Stimulated activated CD8-positive, alpha-beta memory T cell treated with anti-CD3 and anti-CD28 coated beads, Interleukin-4, amount 100 ng/mL, for 24 hours (primary cell): Measurements from ENCODE around the gene PAX9.

ENCODE experiments used
- DNase-seq: peaks from one replicate; pipeline ENCODE4 v3.0.0-alpha.2; 2020; ENCODE audit warnings: low read depth

The PAX9 gene

GRCh38 chr14:36661506-36662257, at the start of gene PAX9:
Gene PAX9, plus strand, starts transcription at chr14:36661860. Its CDS starts 230 bp downstream, at chr14:36662090.
- DNase-seq = no peak

- no peak for DNase-seq
These were observed 43.8 kb upstream of the PAX9 start for GRCh38 chr14:36617824-36618223.

- no peak for DNase-seq
These were observed 43.0 kb upstream of the PAX9 start for GRCh38 chr14:36618641-36619040.

GRCh38 chr14:36619131-36619530, 42.5 kb upstream of the PAX9 start:
- no peak for DNase-seq

- DNase-seq = no peak
These were observed 41.8 kb upstream of the PAX9 start for GRCh38 chr14:36619853-36620252.

GRCh38 chr14:36625014-36625413, 36.6 kb upstream of the PAX9 start:
- DNase-seq = no peak

- DNase-seq = no peak
These were observed 36.2 kb upstream of the PAX9 start for GRCh38 chr14:36625436-36625835.

- DNase-seq = no peak
These were observed 35.5 kb upstream of the PAX9 start for GRCh38 chr14:36626151-36626550.

GRCh38 chr14:36627981-36628380, 33.7 kb upstream of the PAX9 start:
- DNase-seq = no peak

- no peak for DNase-seq
These were observed 28.1 kb upstream of the PAX9 start for GRCh38 chr14:36633580-36633979.

- no peak for DNase-seq
These were observed 14.8 kb upstream of the PAX9 start for GRCh38 chr14:36646664-36647416.

GRCh38 chr14:36647417-36647823, 14.2 kb upstream of the PAX9 start:
- DNase-seq = no peak

- no peak for DNase-seq
These were observed 13.6 kb upstream of the PAX9 start for GRCh38 chr14:36647824-36648753.

GRCh38 chr14:36649872-36650650, 11.6 kb upstream of the PAX9 start:
- DNase-seq = no peak

- no peak for DNase-seq
These were observed 9.0 kb upstream of the PAX9 start for GRCh38 chr14:36652542-36653201.

GRCh38 chr14:36653413-36653812, 8.2 kb upstream of the PAX9 start:
- DNase-seq = no peak

GRCh38 chr14:36653962-36654793, 7.5 kb upstream of the PAX9 start:
- no peak for DNase-seq

- DNase-seq = no peak
These were observed 6.8 kb upstream of the PAX9 start for GRCh38 chr14:36654794-36655381.

- no peak for DNase-seq
These were observed 6.1 kb upstream of the PAX9 start for GRCh38 chr14:36655571-36655962.
